Stimulated activated CD8-positive, alpha-beta memory T cell treated with anti-CD3 and anti-CD28 coated beads, Interleukin-12 subunit alpha, Interleukin-12 subunit beta, amount 100 ng/mL, for 4 hours (primary cell): ENCODE results near the gene PIGBOS1.
"Not testable (repeated sequence)": the region's sequence is repeated elsewhere in the genome, so short reads cannot be mapped to it uniquely, and the experiment has no call there.

Source experiments
- DNase-seq: peaks from one replicate; pipeline ENCODE4 v3.0.0-alpha.2; 2020; ENCODE audit warnings: low read depth

PIGBOS1 gene, protein sequence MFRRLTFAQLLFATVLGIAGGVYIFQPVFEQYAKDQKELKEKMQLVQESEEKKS

DNA sequence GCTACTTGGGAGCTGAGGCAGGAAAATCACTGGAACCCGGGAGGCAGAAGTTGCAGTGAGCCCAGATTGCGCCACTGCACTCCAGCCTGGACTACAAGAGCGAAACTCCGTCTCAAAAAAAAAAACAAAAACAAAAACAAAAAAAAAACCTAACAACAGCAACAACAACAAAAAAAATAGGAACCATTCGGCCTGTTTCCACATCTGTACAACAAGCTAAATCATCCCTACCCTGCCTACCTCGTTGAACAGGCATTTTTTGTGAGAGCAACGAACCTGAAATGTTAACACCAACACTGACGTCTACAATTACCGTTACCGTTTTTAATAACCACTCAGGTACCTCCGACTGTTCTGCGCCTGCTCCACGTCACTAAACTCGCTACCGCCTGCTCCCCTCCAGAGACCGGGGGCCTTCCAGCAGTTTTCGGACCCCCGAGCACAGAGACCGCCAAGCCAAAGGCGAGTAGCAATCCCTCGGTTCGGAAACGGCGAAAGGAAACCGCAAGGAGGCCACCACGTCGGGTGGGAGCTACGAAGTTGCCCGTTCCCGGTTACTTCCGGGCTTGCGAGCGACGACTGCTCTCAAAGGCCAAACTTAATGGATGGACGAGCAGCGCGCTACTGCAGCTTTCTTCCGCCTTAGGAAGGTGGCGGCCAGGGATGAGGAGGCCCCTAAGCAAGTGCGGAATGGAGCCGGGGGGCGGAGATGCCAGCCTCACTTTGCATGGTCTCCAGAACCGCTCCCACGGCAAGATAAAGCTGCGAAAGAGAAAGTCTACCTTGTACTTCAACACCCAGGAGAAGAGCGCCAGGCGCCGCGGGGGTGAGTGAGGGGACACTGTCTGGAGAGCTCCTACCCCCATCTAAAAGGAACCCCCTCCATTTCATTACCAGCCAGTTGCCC, at the start of gene PIGBOS1, which contains the start of gene PIGB:
Gene PIGBOS1, minus strand, starts transcription at position 536 of the 907 bp plus-strand sequence. CDS start 1,331 bp downstream, outside the sequence.
Gene PIGB, plus strand, starts transcription at position 635 of the 907 bp plus-strand sequence. Its CDS starts 29 bp downstream, at position 664.
- DNase-seq = peak; percentile 59

DNA sequence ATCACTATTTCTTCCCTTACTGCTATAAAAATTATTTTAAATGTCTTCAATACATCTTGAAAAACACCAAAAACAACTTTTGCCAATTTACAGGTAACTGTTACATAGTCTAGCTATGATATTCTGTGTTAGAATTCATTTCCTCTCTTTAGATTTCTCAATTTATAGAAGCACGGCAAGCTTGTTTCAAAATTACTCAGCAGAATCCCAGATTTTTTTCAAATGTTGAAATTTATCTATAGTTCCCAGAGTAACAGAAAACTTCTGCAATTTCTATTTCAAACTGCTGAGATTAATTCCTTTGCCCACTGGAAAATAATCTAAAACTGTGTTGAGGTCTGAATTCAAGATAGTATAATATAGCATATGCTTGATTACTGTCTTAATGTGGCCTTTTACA, 48.1 kb upstream of the PIGBOS1 start:
- DNase-seq = no peak

DNA sequence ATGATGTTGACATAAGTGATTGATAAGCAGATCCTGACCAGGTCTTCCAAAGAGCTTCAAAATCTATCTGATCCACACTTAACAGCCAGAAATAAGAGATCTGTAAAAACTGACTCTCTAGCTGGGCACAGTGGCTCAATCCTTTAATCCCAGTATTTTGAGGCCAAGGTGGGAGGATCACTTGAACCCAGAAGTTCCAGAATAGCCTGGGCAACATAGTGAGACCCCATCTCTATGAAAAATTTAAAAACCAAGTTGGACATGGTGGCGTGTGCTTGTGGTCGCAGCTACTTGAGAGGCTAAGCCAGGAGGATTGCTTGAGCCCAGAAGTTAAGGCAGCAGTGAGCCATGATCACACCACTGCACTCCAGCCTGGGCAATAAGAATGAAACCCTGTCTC, 43.7 kb upstream of the PIGBOS1 start:
- no peak for DNase-seq

DNA sequence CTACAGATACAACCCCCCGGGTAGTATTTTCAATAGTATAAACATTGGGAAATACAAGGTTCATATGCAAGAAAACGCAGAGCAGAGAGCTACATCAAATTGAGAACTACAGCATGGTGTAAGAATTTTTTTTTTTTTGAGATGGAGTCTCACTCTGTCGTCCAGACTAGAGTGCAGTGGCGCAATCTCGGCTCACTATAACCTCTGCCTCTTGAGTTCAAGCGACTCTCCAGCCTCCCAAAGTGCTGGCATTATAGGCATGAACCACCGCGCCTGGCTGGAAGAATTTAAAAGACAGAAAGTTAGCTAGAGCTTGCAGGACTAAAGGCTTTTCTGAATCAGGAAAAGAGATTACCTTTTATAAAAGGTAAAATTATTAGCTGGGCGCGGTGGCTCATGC, 42.1 kb upstream of the PIGBOS1 start:
- no peak for DNase-seq

DNA sequence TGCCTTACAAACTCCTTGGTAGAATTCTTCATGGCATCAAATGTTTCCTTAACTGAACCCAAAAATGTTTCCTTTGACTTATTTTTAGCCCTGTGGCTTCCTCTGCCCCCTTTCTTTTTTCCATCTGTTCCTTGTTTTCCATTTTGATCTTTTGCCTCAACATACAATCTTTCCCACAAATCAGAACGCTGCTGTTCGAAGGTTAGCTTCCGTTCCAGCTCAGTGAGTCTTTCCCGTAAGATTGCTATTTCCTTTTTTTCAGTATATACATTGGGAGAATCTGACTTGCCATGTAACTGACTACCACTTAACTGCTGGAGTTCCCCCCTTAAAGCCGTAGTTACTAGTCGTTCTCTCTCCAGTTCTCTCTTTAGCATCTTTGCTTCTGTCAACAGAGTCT, 41.3 kb upstream of the PIGBOS1 start:
- no peak for DNase-seq

DNA sequence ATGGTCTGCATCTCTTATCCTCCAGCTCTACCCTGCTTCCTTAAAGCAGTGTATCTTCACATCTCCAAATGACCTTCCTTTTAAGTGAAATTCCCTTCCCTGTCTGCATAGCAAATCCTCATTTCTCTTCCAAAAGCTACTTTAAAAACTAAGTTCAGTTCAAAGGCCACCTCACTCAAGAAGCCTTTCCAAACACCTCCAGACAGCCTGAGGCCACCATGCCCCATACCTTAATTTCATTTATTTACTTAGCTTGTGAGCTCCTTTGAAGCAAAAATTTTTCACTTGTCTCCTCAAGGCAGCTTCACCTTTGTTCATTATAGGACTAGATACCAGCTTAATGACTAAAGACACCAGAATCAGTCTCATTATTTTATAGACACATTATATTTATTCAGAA, 39.5 kb upstream of the PIGBOS1 start:
- DNase-seq = no peak

DNA sequence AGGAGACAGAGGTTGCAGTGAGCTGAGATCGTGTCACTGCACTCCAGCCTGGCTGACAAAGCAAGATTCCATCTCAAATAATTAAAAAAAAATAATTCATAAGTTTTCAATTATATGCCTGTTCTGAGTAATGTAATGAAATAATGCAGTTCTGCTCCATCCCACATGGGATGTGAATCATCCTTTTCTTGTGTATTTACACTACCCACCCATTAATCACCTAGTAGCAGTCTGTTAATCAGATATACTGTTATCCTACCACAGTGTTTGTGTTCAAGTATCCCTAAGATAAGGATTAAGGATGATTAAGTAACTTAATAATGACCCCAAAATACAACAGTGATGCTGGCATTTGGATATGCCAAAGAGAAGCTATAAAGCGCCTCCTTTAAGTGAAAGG, 38.9 kb upstream of the PIGBOS1 start:
- DNase-seq = no peak

DNA sequence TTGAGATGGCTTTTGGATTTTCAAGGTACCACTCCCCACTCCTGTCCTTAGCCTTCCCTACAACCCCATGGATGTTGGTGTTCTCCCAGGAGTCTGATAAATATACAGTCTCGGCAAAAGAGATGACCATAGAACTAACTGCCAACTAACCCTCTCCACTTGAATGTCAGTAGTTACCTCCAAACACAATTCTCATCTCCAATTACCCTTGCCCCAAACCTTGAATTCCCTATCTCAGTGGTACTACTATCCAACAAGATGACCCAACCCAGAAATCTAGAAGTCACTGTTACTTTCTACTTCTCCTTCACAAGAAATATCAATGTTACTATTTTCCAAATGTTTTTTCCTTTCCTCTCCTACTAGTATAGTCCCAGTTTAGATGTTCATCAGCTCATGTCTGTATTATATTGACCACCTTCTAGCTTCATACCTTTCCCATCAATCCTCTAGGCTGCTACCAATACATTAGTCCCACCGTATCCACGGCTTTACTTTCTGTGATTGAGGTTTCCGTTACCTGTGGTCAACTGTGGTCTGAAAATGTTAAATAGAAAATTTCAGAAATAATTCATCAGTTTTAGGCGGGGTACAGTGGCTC, 38.2 kb upstream of the PIGBOS1 start:
- no peak for DNase-seq

DNA sequence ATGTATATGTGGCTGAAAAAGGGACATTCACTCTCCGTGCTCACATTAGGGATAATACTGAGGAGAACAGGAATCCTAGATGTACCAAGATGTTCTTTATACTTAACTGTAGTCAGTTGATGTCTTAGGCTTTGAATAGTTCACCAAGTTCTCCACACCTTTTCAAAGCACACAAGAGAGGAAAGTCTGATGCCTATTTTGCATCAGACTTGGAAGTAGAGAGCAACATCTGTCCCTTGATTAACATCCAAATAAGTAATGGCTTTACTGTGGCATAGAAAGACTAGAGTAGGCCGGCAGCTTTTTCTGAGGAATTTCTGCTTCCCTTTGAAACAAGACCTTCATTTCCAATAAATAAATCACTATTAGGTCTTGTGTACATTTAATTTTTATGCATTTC, 34.1 kb upstream of the PIGBOS1 start:
- DNase-seq = no peak

DNA sequence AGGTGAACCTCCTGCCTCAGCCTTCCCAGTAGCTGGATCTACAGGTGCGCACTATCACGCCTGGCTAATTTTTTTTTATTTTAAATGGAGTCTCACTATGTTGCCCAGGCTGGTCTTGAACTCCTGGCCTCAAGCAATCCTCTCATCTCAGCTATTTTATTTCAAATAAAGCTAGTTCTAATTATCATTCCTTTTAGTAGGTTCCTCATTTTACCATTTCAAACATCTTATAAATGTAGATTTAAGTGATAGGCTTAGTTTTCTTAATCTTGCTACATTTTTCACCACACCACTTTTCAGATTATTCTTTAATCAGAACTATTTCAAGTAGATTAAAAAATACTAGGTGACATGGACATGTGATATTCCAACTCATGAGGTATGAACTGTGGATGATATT, 30.4 kb upstream of the PIGBOS1 start:
- DNase-seq = no peak

DNA sequence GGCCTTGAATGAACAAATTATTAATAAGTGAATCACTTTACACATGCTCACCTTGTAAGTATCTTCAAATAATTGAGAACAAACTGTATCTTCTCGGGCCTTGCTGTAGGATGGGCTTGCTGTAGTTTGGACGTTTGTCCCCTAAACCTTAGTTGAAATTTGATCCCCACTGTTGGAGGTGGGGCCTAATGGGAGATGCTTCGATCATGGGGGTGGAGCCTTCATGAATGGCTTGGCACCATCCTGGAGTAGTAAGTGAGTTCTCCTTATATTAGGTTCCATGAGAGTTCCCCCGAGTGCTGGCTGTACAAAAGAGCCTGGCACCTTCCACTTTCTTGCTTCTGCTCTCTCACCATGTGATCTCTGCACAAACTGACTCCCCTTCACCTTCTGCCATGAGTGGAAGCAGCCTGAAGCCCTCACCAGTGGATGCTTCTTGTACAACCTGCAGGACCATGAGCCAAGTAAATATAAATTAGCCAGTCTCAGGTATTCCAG, 29.4 kb upstream of the PIGBOS1 start:
- no peak for DNase-seq

DNA sequence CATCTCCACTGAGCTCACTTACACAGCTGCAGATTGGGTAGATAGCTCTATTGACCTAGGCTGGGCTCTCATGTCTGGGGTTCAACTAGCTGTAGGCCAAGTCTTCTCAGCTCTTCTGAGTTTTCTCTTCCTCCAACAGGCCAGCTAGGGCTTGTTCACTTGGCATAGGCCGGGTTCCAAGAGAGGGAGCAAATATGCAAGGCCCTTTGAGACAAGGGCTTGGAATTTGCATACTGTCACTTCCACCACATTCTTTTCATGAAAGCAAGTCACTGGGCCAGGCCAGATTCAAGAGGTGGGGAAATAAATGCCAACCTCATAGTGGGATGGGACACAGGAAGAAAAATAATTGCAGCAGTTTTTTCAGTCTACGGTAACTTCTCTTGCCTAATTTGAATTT, 25.3 kb upstream of the PIGBOS1 start:
- DNase-seq = no peak

DNA sequence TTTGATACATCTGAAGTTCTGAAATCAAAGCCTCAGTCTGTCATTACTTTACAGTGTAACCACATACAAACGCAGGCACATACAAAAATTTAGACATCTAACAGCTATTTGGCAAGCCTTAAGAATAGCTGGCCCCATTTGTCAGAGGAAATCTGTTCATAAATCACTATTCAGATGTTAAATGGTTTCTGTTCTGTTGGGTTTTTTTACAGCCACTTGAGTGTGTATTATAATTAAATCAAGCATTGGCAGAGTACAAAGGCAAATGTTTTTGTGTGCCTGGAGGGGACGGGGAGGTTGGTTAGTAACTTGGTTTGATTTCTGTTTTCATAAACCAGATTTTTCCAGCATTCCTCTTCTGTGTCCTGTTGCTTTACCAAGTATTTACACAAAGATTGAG, 24.2 kb upstream of the PIGBOS1 start:
- no peak for DNase-seq

DNA sequence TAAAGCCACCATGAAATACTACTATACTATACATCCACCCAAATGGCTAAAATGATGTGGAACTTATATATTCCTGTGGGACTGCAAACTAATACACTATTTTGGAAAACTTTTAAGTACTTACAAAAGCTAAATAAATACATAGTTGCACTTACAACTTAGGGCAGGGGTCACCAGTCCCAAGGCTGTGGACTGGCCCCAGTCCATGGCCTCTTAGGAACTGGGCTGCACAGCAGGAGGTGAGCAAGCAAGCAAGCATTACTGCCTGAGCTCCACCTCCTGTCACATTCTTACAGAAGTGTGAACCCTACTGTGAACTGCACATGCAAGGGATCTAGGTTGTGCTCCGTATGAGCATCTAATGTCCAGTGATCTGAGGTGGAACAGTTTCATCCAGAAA, 18.2 kb upstream of the PIGBOS1 start:
- no peak for DNase-seq

DNA sequence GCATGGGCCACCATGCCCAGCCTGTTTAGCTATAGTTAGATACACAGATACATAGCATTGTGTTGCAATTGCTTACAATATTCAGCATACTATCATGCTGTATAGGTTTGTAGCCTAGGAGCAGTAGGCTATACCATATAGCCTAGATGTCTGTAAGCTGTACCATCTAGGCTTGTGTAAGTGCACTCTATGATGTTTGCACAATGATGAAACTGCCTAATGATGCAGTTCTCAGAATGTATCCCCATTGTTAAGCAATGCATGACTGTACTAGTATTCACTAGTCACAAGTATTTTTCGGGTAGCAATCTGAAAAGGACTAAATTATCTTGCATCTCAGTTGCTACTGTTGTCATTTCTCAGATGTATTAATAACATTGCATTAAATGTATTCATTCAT, 16.1 kb upstream of the PIGBOS1 start:
- no peak for DNase-seq

DNA sequence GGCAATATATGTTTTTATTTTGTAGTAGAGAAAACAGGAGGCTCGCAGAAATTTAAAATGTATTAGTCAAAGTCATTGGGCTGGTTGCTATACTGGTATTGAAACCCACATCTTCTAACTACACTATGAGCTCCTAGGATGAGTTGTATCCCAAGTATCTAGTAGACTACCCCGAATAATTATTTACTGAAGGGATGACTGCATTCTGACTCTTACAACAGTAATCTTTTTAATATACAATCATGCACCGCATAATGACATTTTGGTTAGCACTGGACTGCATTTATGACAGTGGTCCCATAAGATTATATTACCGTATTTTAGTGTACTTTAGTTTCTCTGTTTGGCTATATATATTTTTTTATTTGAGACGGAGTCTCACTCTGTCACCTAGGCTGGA, 15.4 kb upstream of the PIGBOS1 start:
- no peak for DNase-seq

DNA sequence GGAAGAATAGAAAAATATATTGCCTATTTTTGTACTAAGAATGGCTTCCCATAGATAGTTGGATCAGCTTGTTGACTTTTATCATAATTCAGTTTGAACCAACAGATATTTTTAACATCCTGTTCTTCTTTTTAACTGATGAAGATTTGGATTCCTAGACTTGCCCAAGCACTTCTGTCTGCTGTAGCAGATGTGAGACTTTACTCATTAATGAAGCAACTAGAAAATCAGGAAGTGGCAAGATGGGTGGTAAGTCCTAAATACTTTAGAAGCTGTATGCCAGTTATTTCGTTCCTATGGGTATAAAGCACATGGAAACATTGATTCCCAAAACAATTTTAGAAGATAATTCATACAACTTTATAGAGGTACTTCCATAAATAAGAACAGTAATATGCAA, 8.5 kb upstream of the PIGBOS1 start:
- no peak for DNase-seq

DNA sequence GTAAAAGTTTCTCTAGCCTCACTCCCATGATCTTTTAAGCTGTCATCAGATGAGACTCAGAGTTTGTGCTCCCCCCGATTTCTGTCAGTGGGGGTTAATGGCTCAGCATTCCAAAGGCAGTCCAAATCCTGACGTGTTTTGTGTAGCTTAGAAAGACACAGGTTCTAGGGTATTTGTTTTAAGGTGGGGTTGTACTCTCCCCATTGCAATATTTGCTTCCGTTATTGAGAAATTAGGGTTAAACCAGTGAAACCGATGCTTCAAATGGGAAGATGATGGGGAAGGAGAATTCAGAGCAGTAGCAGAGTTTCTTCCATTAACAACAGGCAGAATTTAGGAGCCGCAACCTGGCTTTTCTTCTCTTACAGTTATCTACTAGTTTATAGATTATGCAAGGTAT, 3.5 kb upstream of the PIGBOS1 start:
- no peak for DNase-seq

DNA sequence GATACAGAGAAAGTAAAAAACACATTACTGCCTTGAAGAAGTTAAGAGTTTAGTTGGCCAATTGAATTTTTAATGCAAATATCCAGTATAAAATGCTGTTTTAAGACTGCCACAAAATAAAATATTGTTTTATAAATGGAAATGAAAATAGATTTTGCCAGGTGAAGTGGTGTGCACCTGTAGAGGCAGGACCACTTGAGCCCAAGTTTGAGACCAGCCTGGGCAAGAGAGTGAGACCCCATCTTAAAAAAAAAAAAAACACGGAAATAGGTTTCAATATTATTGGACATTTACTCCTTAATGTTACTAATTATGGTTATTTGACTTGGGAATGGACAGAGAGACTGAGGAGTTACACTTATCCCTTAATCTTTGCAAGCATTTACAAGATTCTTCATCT, 2.0 kb upstream of the PIGBOS1 start:
- DNase-seq = no peak

DNA sequence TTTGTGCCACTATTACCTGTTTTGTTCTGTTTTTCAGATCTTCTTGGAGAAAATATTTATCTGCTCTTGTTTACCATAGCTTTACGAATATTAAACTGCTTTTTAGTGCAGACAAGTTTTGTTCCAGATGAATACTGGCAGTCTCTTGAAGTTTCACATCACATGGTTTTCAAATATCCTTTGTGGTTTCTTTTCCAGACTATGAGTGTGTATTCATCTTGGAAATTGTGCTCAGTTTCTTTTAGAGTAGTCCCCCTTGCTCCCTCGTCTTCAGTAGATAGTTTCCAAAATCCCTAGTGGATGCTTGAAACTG, 1.3 kb upstream of the PIGBOS1 start:
- no peak for DNase-seq

DNA sequence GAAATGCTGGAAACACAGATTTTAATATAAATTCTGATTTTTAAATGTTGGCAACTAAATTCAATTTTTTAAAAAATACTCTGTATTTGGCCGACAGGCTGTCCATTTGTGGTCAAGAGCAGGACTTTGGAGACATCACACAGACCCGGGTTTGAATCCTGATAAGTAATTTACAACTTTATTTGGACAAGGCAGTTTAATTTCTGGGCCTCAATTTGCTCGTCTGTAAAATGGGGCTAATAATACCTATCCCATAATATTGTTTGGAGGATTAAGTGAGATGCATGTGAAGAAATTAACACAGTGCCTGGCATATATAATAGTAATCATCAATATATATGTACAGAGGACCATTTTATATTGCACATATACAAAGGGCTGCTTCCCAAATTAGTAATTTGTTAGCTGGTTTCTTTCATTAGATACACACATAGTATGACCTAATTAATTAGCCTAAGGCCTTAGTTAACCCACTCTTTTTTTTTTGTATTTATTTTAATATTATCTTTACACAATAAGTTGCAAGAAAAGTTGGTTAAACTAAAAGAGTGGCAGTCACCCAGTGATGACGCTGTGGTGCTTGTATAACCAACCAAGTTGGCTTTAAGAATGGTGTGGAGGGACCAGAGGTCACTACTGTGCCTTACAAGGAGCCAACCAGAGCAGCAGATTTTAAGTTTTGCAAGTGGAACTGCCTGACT, 764 bp upstream of the PIGBOS1 start:
- no peak for DNase-seq

DNA sequence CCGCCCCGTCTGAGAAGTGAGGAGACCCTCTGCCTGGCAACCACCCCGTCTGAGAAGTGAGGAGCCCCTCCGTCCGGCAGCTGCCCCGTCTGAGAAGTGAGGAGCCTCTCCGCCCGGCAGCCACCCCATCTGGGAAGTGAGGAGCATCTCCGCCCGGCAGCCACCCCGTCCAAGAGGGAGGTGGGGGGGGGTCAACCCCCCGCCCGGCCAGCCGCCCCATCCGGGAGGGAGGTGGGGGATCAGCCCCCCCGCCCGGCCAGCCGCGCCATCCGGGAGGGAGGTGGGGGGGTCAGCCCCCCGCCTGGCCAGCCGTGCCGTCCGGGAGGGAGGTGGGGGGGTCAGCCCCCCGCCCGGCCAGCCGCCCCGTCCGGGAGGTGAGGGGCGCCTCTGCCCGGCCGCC, 16.1 kb downstream of the PIGBOS1 start:
- not testable (repeated sequence) for DNase-seq

DNA sequence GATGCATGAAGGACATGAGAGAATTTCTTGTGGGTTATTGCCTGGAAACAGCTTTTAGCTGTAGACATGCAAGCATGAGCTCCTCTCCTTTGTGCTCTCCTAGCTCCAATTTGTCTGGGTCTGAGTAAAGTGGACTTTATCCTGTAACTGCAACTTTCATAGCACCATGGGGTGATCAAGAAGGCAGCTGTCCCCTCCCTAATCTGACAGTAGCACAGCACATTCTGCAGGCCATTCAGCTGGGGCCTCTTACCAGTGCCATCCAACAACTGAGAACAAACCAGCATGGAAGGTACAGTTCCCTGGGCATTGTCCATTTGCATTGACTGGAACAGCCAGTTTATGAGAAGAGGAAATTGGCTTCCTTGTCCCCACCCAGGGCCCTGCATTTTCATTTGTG, 21.6 kb downstream of the PIGBOS1 start:
- DNase-seq = no peak
